HUES48 (cell line): ENCODE measurements around the gene CCN2.
A peak's percentile ranks its signal among the peaks of the same experiment; 100 is the strongest.

Experiments
- H3K27ac ChIP-seq: one replicate; pipeline ENCODE4 v1.7.0; 2013; ENCODE audit warnings: low read depth, low read length, inconsistent platforms
- H3K27me3 ChIP-seq: 2 replicates; pipeline ENCODE4 v1.6.1; 2013; ENCODE audit warnings: mild to moderate bottlenecking, low read length; ENCODE audit not compliant: control insufficient read depth, insufficient read depth
- H3K36me3 ChIP-seq: 2 replicates; pipeline ENCODE4 v1.6.1; 2013; ENCODE audit warnings: low read length; ENCODE audit not compliant: control insufficient read depth, insufficient read depth
- H3K4me1 ChIP-seq: 2 replicates; pipeline ENCODE4 v1.6.1; 2013; ENCODE audit warnings: mild to moderate bottlenecking, low read length; ENCODE audit not compliant: control insufficient read depth, insufficient read depth
- H3K4me3 ChIP-seq: 2 replicates; pipeline ENCODE4 v1.5.1; 2013; ENCODE audit warnings: mild to moderate bottlenecking, low read depth, low read length
- H3K9ac ChIP-seq: 2 replicates; pipeline ENCODE4 v1.6.1; 2013; ENCODE audit warnings: mild to moderate bottlenecking, low read depth, low read length, moderate library complexity
- H3K9me3 ChIP-seq: 2 replicates; pipeline ENCODE4 v1.6.1; 2013; ENCODE audit warnings: low read length; ENCODE audit not compliant: control insufficient read depth, insufficient read depth

Gene CCN2

DNA sequence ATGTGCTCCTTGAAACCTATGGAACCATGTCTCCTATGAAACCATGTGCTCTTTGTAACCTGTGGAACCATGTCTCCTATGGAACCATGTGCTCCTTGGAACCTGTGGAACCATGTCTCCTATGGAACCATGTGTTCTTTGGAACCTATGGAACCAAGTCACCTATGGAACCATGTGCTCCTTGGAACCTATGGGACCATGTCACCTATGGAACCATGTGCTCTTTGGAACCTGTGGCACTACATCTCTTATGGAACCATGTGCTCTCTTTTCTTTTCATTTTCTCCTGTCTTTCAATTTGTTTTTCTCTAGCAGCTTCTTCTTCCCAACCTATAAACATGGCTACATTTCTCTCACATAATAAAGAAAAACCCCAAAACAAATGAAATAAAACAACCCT is 11.9 kb upstream of the CCN2 start:
- H3K27ac ChIP-seq = no peak overlapping the region
- no peaks in the 10 kb centered on the region for H3K27me3 ChIP-seq
- H3K9ac ChIP-seq = no peak overlapping the region
- H3K4me1 ChIP-seq = no peaks in the 10 kb centered on the region
- H3K36me3 ChIP-seq = no peaks in the 10 kb centered on the region
- H3K4me3 ChIP-seq = no peak overlapping the region
- H3K9me3 ChIP-seq = no peaks in the 10 kb centered on the region

DNA sequence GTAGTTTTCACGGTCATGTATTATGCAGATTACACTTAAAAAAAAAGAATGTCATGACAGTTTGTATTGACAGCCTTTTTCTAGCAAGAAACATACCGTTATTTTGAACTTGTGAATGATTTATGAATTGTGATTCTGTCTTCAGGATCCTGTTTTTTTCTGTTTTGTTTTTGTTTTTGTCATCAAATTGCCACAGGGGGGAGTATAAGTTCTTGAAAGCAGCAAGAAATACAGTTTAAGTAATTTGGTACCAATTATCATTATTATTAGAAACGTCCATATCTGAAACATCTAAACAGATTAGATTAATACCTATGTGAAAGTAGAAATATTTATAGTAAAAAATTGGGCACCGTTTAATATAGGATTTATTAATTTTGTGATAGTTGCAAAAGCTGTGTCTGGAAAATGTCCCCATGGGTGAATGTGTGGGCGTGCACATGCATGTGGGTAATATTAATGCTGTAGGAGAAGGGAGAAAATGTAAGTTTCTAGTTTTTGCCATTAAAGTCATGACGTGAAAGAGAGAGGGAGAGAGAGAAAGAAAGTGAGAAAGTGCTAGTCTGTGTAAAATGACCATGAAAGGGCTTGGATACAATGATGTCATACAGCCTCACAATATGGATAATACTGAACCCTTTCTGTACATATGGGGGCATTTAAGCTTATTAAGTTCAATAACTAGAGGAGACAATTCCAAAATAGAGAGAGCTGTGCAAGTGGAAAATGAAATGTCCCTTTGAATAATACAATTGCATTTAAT is 9.4 kb upstream of the CCN2 start:
- H3K4me1 ChIP-seq = peaks cover 7% of the 10 kb centered on the region
- H3K36me3 ChIP-seq = no peaks in the 10 kb centered on the region
- H3K27me3 ChIP-seq = no peaks in the 10 kb centered on the region
- no peak overlapping the region for H3K9ac ChIP-seq
- no peak overlapping the region for H3K4me3 ChIP-seq
- H3K9me3 ChIP-seq = no peaks in the 10 kb centered on the region
- no peak overlapping the region for H3K27ac ChIP-seq

DNA sequence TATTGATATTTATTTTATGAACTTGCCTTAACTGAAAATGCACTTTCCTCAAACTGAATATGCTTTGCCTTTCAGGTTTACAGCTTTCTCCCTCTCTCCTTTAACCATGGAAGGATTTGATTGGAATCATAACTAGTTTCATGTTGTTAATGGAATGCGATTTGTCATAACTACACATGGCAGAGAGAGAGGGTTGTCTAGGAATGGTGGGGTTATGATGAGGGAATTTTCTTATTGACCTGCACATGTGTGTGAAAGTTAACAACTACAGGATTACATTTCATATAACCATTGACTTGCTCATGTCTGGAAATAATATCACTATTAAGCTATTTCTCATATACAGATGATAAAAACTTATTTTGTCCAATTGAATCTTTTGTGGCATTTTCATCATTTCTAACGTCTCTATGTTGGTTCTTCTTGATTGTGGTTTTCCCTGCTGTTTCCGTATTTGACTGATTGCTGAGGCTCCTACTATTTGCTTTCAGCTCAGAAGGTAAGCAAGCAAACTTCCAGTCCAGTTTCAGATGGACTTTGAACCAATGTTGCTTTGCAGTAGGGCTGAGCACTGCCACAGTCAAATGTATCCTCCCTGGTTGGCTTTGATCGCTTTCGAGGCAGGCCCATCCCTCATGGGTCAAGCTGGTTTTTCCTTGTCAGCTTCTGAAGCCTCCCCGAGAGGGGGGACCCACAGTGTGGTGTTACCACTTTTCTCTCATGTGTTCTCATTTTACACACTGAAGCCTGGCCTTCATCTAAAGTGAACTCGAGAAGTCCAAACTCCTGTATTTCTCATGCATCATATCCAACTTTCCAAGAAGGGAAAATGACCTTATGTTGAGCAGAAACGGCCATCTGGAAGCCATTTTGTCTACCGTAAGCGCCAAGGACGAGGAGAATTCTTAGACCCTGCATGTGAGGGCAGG is 7.6 kb upstream of the CCN2 start:
- no peaks in the 10 kb centered on the region for H3K9me3 ChIP-seq
- H3K9ac ChIP-seq = no peak overlapping the region
- no peaks in the 10 kb centered on the region for H3K36me3 ChIP-seq
- no peak overlapping the region for H3K4me3 ChIP-seq
- no peak overlapping the region for H3K27ac ChIP-seq
- H3K4me1 ChIP-seq = peaks cover 24% of the 10 kb centered on the region
- H3K27me3 ChIP-seq = no peaks in the 10 kb centered on the region

- no peak overlapping the region for H3K27ac ChIP-seq
- no peaks in the 10 kb centered on the region for H3K9me3 ChIP-seq
- H3K36me3 ChIP-seq = no peaks in the 10 kb centered on the region
- H3K4me3 ChIP-seq = no peak overlapping the region
- no peaks in the 10 kb centered on the region for H3K27me3 ChIP-seq
- peaks cover 32% of the 10 kb centered on the region for H3K4me1 ChIP-seq
- no peak overlapping the region for H3K9ac ChIP-seq
These were observed 6.9 kb upstream of the CCN2 start for GRCh38 chr6:131958095-131958494.

DNA sequence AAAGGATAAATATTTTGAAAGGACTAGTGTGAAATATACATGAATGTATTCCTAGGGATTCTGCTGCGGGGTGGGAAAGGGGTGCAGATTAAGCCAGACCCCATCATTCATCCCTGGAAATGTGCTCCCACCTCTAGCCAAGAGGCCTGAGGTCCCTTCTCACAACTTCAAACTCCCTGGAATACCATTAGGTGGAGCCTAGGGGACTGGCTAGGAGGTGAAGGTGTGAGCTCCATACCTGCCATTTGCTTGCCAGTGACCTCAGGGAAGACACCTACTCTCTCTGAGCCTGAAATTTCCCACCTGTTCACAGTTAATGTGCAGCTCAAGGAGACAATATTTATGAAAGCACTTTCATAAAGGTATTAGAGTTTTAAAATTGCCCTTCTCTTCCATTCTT is 4.7 kb upstream of the CCN2 start:
- Histone ChIP-seq H3K9me3 (no peaks in the 10 kb centered on the region), H3K27ac (no peak overlapping the region), H3K4me1 (peaks cover 47% of the 10 kb centered on the region), H3K9ac (no peak overlapping the region), H3K4me3 (no peak overlapping the region), H3K27me3 (no peaks in the 10 kb centered on the region), H3K36me3 (no peaks in the 10 kb centered on the region)

- peak overlapping the region; percentile 13 for H3K27ac ChIP-seq
These were observed 4.0 kb upstream of the CCN2 start for GRCh38 chr6:131955192-131955591.

GRCh38 chr6:131954775-131955107 is 3.6 kb upstream of the CCN2 start:
- peak overlapping the region; percentile 31 for H3K27ac ChIP-seq
- H3K4me3 ChIP-seq = no peak overlapping the region
- peaks cover 48% of the 10 kb centered on the region for H3K4me1 ChIP-seq
- H3K36me3 ChIP-seq = peaks cover 7% of the 10 kb centered on the region
- no peaks in the 10 kb centered on the region for H3K27me3 ChIP-seq
- H3K9ac ChIP-seq = no peak overlapping the region
- no peaks in the 10 kb centered on the region for H3K9me3 ChIP-seq

More at GRCh38 chr6:131955192-131955591, 4.0 kb upstream of the CCN2 start:
- Histone ChIP-seq H3K4me1 (peaks cover 47% of the 10 kb centered on the region), H3K4me3 (peak overlapping the region; percentile 11; the same call in 1 of the 2 replicates), H3K36me3 (peaks cover 2% of the 10 kb centered on the region), H3K9me3 (no peaks in the 10 kb centered on the region), H3K9ac (no peak overlapping the region), H3K27me3 (no peaks in the 10 kb centered on the region)

DNA sequence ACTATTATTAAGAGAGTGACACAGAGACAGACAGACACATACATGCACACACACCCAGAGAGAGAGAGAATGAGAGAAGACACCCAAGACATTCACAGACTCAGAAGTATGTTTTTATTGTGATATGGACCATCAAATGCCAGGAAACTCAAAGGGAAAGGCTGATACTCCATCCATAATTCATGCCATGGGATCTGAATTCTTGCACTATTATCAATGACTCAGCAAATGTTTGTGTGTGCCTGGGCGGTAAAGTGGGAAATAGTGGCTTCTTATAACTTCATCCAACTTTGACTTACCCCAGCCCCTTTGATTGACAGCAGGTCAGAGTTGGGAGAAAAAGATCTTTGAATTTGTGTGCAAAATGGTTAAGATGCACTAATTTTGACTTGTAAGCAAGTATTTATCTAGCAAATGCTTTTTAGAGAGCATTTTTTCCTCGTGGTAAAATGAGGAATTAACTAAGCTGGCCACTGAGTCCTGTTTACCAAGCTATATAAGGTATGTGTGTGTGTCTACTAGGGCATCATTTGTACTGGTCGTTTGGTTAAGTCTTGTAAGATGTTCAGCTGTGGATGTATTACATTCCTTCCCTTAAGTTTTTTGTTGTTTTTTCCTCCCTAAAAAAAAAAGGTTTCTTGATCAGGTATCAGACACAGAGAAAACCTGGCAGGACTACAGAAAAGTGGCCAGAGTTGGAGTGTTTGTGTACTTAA is 3.0 kb upstream of the CCN2 start:
- no peak overlapping the region for H3K9ac ChIP-seq
- H3K27me3 ChIP-seq = no peaks in the 10 kb centered on the region
- H3K36me3 ChIP-seq = peaks cover 12% of the 10 kb centered on the region
- peaks cover 51% of the 10 kb centered on the region for H3K4me1 ChIP-seq
- H3K9me3 ChIP-seq = no peaks in the 10 kb centered on the region
- peak overlapping the region; percentile 31 for H3K27ac ChIP-seq
- no peak overlapping the region for H3K4me3 ChIP-seq

GRCh38 chr6:131952886-131953509 is 1.8 kb upstream of the CCN2 start:
- H3K36me3 ChIP-seq = peaks cover 24% of the 10 kb centered on the region
- H3K9ac ChIP-seq = peak overlapping the region; percentile 17
- no peaks in the 10 kb centered on the region for H3K27me3 ChIP-seq
- H3K9me3 ChIP-seq = no peaks in the 10 kb centered on the region
- H3K27ac ChIP-seq = peak overlapping the region; percentile 90
- peaks cover 51% of the 10 kb centered on the region for H3K4me1 ChIP-seq
- H3K4me3 ChIP-seq = peak overlapping the region; percentile 87

DNA sequence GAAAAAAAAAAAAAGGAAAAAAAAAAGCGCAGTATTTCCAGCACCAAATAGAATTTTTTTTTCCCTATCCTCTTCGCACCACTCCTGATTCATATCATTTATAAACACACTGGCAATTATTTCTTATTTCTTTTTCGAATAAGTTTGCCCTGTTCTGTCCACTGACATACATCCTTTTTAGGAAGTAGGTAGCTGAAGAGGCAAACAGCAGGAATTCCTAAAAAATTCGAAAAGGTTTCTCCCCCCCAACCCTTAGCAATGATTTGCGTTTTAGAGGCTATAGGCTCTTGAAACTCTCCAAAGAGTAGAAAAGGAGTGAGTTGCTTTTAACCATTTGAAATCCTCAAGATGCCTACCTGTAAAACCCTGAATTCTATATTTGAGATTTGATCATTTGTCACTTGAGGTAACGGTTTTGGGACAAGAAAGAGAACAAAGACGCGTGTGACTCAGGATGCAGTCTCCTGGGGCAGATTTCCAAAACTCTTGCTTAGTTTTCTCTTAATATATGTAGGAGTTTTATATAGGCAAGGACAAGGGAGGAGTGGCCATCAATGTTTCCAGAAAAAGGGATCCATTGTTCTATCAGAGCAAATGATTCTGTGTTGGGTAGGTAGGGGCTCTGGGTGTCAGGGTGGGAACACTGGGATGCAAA is 531 bp upstream of the CCN2 start:
- peak overlapping the region; percentile 53 for H3K9ac ChIP-seq

More for the DNA sequence above, 531 bp upstream of the CCN2 start:
- peaks cover 51% of the 10 kb centered on the region for H3K4me1 ChIP-seq
- no peaks in the 10 kb centered on the region for H3K9me3 ChIP-seq
- peaks cover 29% of the 10 kb centered on the region for H3K36me3 ChIP-seq
- no peaks in the 10 kb centered on the region for H3K27me3 ChIP-seq
- peak overlapping the region; percentile 90 for H3K27ac ChIP-seq
- peak overlapping the region; percentile 87 for H3K4me3 ChIP-seq
